PC-9 (cell line): ENCODE measurements around the gene CCK. TPM values are rescaled to one million over a fixed set of nuclear protein-coding genes. Genes with fewer than 3 reads are reported as not detected.

Experiments used
- BruUV-seq: library from RNA; stranded (reverse); fragments of 400-500 nt; replicated peaks from 2 replicates; lab custom pipeline; 2021; lab: Mats Ljungman, UMichigan
- CTCF ChIA-PET: fragments of 300-600 bp; sonication (Branson Sonifier 250); formaldehyde crosslinking; loops from one replicate; lab custom pipeline; 2022; ENCODE audit warnings: antibody characterized with exemption; lab: Charles Lee
- POLR2A ChIA-PET: fragments of 300-600 bp; sonication (Branson Sonifier 250); formaldehyde crosslinking; loops from one replicate; lab custom pipeline; 2022; ENCODE audit warnings: antibody characterized with exemption; ENCODE audit not compliant: unreplicated experiment; lab: Charles Lee
- DNase-seq, 2 experiments: peaks; one replicate each; pipeline versions ENCODE4 v3.0.0 to v3.0.0-alpha.2; 2015 to 2022; ENCODE audit warnings: mixed read lengths in 1 of 2
- H2AFZ ChIP-seq: fragments of 200-600 bp; sonication (generic); 2 replicates; pipeline ENCODE4 v1.8.1; 2017; ENCODE audit warnings: antibody characterized with exemption
- H3F3A ChIP-seq: fragments of 200-600 bp; sonication (generic); 2 replicates; pipeline ENCODE4 v1.8.1; 2017; ENCODE audit warnings: antibody characterized with exemption, mild to moderate bottlenecking, low read depth; ENCODE audit not compliant: insufficient read depth
- H3K27ac ChIP-seq: fragments of 200-600 bp; sonication (generic); 2 replicates; pipeline ENCODE4 v1.6.1; 2016; ENCODE audit warnings: mixed run types
- H3K27me3 ChIP-seq: fragments of 200-600 bp; sonication (generic); 2 replicates; pipeline ENCODE4 v1.6.1; 2016; ENCODE audit warnings: low read depth, mixed run types; ENCODE audit not compliant: insufficient read depth
- H3K36me3 ChIP-seq: fragments of 200-600 bp; sonication (generic); 2 replicates; pipeline ENCODE4 v1.6.1; 2016; ENCODE audit warnings: low read depth, mixed run types
- H3K4me1 ChIP-seq: fragments of 200-600 bp; sonication (generic); replicated peaks from 2 replicates; pipeline ENCODE4 v1.6.1; 2016; ENCODE audit warnings: mixed run types; ENCODE audit not compliant: insufficient read depth
- H3K4me2 ChIP-seq: fragments of 200-600 bp; sonication (generic); 2 replicates; pipeline ENCODE4 v1.6.1; 2017; ENCODE audit warnings: mixed run types
- H3K4me3 ChIP-seq: fragments of 200-600 bp; sonication (generic); 2 replicates; pipeline ENCODE4 v1.6.1; 2016; ENCODE audit warnings: mixed run types
- H3K79me2 ChIP-seq: fragments of 200-600 bp; sonication (generic); 2 replicates; pipeline ENCODE4 v1.6.1; 2017; ENCODE audit warnings: low read depth, mixed run types
- H3K9me2 ChIP-seq: fragments of 200-600 bp; sonication (generic); 2 replicates; pipeline ENCODE4 v1.8.1; 2017; ENCODE audit warnings: mild to moderate bottlenecking; ENCODE audit not compliant: insufficient read depth
- H3K9me3 ChIP-seq: fragments of 200-600 bp; sonication (generic); 2 replicates; pipeline ENCODE4 v1.8.1; 2016; ENCODE audit warnings: low read depth; ENCODE audit not compliant: insufficient read depth
- H4K20me1 ChIP-seq: fragments of 200-600 bp; sonication (generic); 2 replicates; pipeline ENCODE4 v1.8.1; 2017; ENCODE audit not compliant: insufficient read depth
- EZH2 ChIP-seq: fragments of 200-600 bp; sonication (generic); IDR thresholded peaks from 2 replicates; pipeline ENCODE4 v1.8.0; 2017; ENCODE audit warnings: antibody characterized with exemption, low read depth
- intact Hi-C: fragments of 100-400 bp; cut with micrococcal nuclease; formaldehyde crosslinking; loops from one replicate; pipeline ENCODE4 v1.10.0; 2022; ENCODE audit not compliant: unreplicated experiment
- total RNA-seq: library from RNA; stranded (reverse); gene quantifications from 2 replicates; pipeline ENCODE4 v1.2.3, GENCODE V29; 2021
- TF ChIP-seq, protein P1 (sequence below): fragments of 200-600 bp; sonication (generic); conservative IDR thresholded peaks from 2 replicates; pipeline ENCODE4 v1.6.1; 2017; ENCODE audit warnings: mixed run types, antibody characterized with exemption, mild to moderate bottlenecking, moderate library complexity

Gene CCK
- total RNA-seq, 1 experiment from 2014 or later, result 2.7 TPM

GRCh38 chr3:42216931-42217333 is 49.1 kb downstream of the CCK start:
- intact Hi-C loops, result loop anchor here (10.0 kb wide), 1 partner anchor 1632 kb away; no protein-coding TSS in a partner anchor
- TF ChIP-seq, protein P1, sequence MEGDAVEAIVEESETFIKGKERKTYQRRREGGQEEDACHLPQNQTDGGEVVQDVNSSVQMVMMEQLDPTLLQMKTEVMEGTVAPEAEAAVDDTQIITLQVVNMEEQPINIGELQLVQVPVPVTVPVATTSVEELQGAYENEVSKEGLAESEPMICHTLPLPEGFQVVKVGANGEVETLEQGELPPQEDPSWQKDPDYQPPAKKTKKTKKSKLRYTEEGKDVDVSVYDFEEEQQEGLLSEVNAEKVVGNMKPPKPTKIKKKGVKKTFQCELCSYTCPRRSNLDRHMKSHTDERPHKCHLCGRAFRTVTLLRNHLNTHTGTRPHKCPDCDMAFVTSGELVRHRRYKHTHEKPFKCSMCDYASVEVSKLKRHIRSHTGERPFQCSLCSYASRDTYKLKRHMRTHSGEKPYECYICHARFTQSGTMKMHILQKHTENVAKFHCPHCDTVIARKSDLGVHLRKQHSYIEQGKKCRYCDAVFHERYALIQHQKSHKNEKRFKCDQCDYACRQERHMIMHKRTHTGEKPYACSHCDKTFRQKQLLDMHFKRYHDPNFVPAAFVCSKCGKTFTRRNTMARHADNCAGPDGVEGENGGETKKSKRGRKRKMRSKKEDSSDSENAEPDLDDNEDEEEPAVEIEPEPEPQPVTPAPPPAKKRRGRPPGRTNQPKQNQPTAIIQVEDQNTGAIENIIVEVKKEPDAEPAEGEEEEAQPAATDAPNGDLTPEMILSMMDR, result no peak
- no peak for TF ChIP-seq EZH2
- no peaks in the 10 kb centered on the region for H3K27me3 ChIP-seq
- no peak overlapping the region for H2AFZ ChIP-seq
- no TSS peak for BruUV-seq
- H3K4me2 ChIP-seq, result no peak overlapping the region
- H3K9me2 ChIP-seq, result no peaks in the 10 kb centered on the region
- POLR2A ChIA-PET, result no interaction called here
- H3K79me2 ChIP-seq, result no peaks in the 10 kb centered on the region
- no peaks in the 10 kb centered on the region for H3F3A ChIP-seq
- DNase-seq, result no peak
- no peak overlapping the region for H3K27ac ChIP-seq
- no peak overlapping the region for H3K4me3 ChIP-seq
- no peaks in the 10 kb centered on the region for H4K20me1 ChIP-seq
- CTCF ChIA-PET, result no interaction called here
- no peaks in the 10 kb centered on the region for H3K36me3 ChIP-seq
- no peaks in the 10 kb centered on the region for H3K9me3 ChIP-seq
- no peaks in the 10 kb centered on the region for H3K4me1 ChIP-seq

DNA sequence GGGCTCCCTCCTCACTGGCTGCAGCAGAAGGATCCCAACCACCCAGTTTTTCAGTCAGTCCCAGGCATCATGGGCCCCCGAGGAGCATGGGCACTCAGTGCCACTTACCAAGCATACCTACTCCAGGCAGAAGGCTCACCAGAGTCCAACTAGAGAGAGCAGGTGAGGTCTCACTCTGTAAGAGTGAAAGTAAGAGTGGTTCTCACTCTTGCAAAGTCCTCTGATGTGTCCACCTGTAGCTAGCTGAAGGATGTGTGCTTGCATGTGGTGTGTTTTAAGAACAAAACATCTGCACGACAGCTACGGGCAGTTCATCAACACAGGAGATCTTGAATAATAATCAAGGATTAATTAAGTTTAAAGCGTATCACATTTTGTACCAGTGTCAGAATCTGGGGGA is 49.7 kb downstream of the CCK start:
- Histone ChIP-seq H3F3A (no peaks in the 10 kb centered on the region), H3K36me3 (no peaks in the 10 kb centered on the region), H4K20me1 (no peaks in the 10 kb centered on the region), H3K27me3 (no peaks in the 10 kb centered on the region), H2AFZ (no peak overlapping the region), H3K4me2 (no peak overlapping the region), H3K4me3 (no peak overlapping the region), H3K9me2 (no peaks in the 10 kb centered on the region), H3K79me2 (no peaks in the 10 kb centered on the region), H3K9me3 (no peaks in the 10 kb centered on the region), H3K27ac (no peak overlapping the region), H3K4me1 (no peaks in the 10 kb centered on the region)
- intact Hi-C loops, result loop anchor here (10.0 kb wide), 1 partner anchor 1632 kb away; no protein-coding TSS in a partner anchor
- CTCF ChIA-PET, result no interaction called here
- DNase-seq, result no peak
- POLR2A ChIA-PET, result no interaction called here
- BruUV-seq, result no TSS peak
- no peak for TF ChIP-seq EZH2
- TF ChIP-seq, protein P1, result no peak

- Histone ChIP-seq H3K36me3 (no peaks in the 10 kb centered on the region), H3K9me2 (no peaks in the 10 kb centered on the region), H3K9me3 (no peaks in the 10 kb centered on the region), H3K4me1 (no peaks in the 10 kb centered on the region), H3K27ac (no peak overlapping the region), H3K79me2 (no peaks in the 10 kb centered on the region), H3F3A (no peaks in the 10 kb centered on the region), H4K20me1 (no peaks in the 10 kb centered on the region), H3K4me2 (no peak overlapping the region), H3K4me3 (no peak overlapping the region), H2AFZ (no peak overlapping the region), H3K27me3 (no peaks in the 10 kb centered on the region)
- no TSS peak for BruUV-seq
- no peak for DNase-seq
- TF ChIP-seq, protein P1, result no peak
- TF ChIP-seq EZH2, result no peak
- ChIA-PET POLR2A (no interaction called here), CTCF (no interaction called here)
- intact Hi-C loops, result loop anchor here (10.0 kb wide), 1 partner anchor 1630 kb away; no protein-coding TSS in a partner anchor
Measured at GRCh38 chr3:42214565-42215283, 51.3 kb downstream of the CCK start.
